Parathyroid adenoma (tissue), 2 donors: Measurements from ENCODE around the gene GPER1.

Experiments
- H2AFZ ChIP-seq: fragments of 300-600 bp; sonication (generic); one replicate; pipeline ENCODE4 v1.7.0; 2017; ENCODE audit warnings: antibody characterized with exemption, mild to moderate bottlenecking
- H3K27ac ChIP-seq: fragments of 300-600 bp; sonication (generic); one replicate; pipeline ENCODE4 v1.7.0; 2017
- H3K27me3 ChIP-seq: fragments of 300-600 bp; sonication (generic); one replicate; pipeline ENCODE4 v1.7.0; 2017; ENCODE audit warnings: low read length; ENCODE audit not compliant: control insufficient read depth, insufficient read depth
- H3K36me3 ChIP-seq: fragments of 300-600 bp; sonication (generic); one replicate; pipeline ENCODE4 v1.7.0; 2017; ENCODE audit warnings: low read length; ENCODE audit not compliant: control insufficient read depth, insufficient read depth
- H3K4me1 ChIP-seq: fragments of 300-600 bp; sonication (generic); one replicate; pipeline ENCODE4 v1.7.0; 2017; ENCODE audit warnings: control low read depth
- H3K4me2 ChIP-seq: fragments of 300-600 bp; sonication (generic); one replicate; pipeline ENCODE4 v1.7.0; 2017; ENCODE audit warnings: low read length
- H3K4me3 ChIP-seq: fragments of 300-600 bp; sonication (generic); one replicate; pipeline ENCODE4 v1.7.0; 2017; ENCODE audit warnings: low read depth, low read length
- H3K79me2 ChIP-seq: fragments of 300-600 bp; sonication (generic); one replicate; pipeline ENCODE4 v1.7.0; 2017; ENCODE audit warnings: control low read depth
- H3K9ac ChIP-seq: fragments of 300-600 bp; sonication (generic); one replicate; pipeline ENCODE4 v1.7.0; 2017; ENCODE audit warnings: mild to moderate bottlenecking
- H3K9me3 ChIP-seq: fragments of 300-600 bp; sonication (generic); one replicate; pipeline ENCODE4 v1.7.0; 2017; ENCODE audit warnings: low read length; ENCODE audit not compliant: control insufficient read depth
- CTCF ChIP-seq: fragments of 300-600 bp; sonication (generic); IDR thresholded peaks from one replicate; pipeline ENCODE4 v1.7.0; 2017; ENCODE audit warnings: antibody characterized with exemption, mild to moderate bottlenecking
- donor health status: primary hyperparathyroidism.

GPER1 gene

GRCh38 chr7:1049006-1049741 lies 38.7 kb upstream of the GPER1 start:
- Histone ChIP-seq H3K9me3 (no peaks in the 10 kb centered on the region), H3K4me1 (peaks cover 29% of the 10 kb centered on the region), H2AFZ (no peak overlapping the region), H3K36me3 (no peaks in the 10 kb centered on the region), H3K9ac (no peak overlapping the region), H3K27ac (no peak overlapping the region), H3K4me3 (no peak overlapping the region), H3K27me3 (no peaks in the 10 kb centered on the region), H3K79me2 (peaks cover 20% of the 10 kb centered on the region), H3K4me2 (no peak overlapping the region)
- no peak for TF ChIP-seq CTCF

GRCh38 chr7:1049801-1050200 lies 38.1 kb upstream of the GPER1 start:
- no peak overlapping the region for H3K27ac ChIP-seq
- H3K27me3 ChIP-seq: no peaks in the 10 kb centered on the region
- H3K36me3 ChIP-seq: no peaks in the 10 kb centered on the region
- no peak overlapping the region for H3K4me2 ChIP-seq
- H3K79me2 ChIP-seq: peaks cover 20% of the 10 kb centered on the region
- H2AFZ ChIP-seq: no peak overlapping the region
- no peak overlapping the region for H3K9ac ChIP-seq
- peaks cover 29% of the 10 kb centered on the region for H3K4me1 ChIP-seq
- no peak overlapping the region for H3K4me3 ChIP-seq
- TF ChIP-seq CTCF: no peak
- H3K9me3 ChIP-seq: no peaks in the 10 kb centered on the region

GRCh38 chr7:1050254-1050906 lies 37.5 kb upstream of the GPER1 start:
- H3K4me3 ChIP-seq: no peak overlapping the region
- TF ChIP-seq CTCF: no peak
- H3K4me1 ChIP-seq: peaks cover 24% of the 10 kb centered on the region
- no peak overlapping the region for H3K4me2 ChIP-seq
- H3K9me3 ChIP-seq: no peaks in the 10 kb centered on the region
- H2AFZ ChIP-seq: no peak overlapping the region
- no peak overlapping the region for H3K9ac ChIP-seq
- H3K27me3 ChIP-seq: no peaks in the 10 kb centered on the region
- no peaks in the 10 kb centered on the region for H3K36me3 ChIP-seq
- H3K79me2 ChIP-seq: peaks cover 20% of the 10 kb centered on the region
- H3K27ac ChIP-seq: no peak overlapping the region

- no peak overlapping the region for H2AFZ ChIP-seq
- no peaks in the 10 kb centered on the region for H3K9me3 ChIP-seq
- H3K4me3 ChIP-seq: no peak overlapping the region
- no peak overlapping the region for H3K4me2 ChIP-seq
- H3K79me2 ChIP-seq: peaks cover 18% of the 10 kb centered on the region
- no peaks in the 10 kb centered on the region for H3K36me3 ChIP-seq
- H3K27ac ChIP-seq: peak overlapping the region; percentile 57
- H3K4me1 ChIP-seq: peaks cover 17% of the 10 kb centered on the region
- no peak for TF ChIP-seq CTCF
- H3K27me3 ChIP-seq: no peaks in the 10 kb centered on the region
- no peak overlapping the region for H3K9ac ChIP-seq
Observed at GRCh38 chr7:1050956-1051690, 36.8 kb upstream of the GPER1 start.
